ENCODE measurements around the gene SLC6A13. TPM values are rescaled to one million over a fixed set of nuclear protein-coding genes. Genes with fewer than 3 reads are reported as not detected.

The SLC6A13 gene
- total and polyA plus RNA-seq, 8 donors = not detected

DNA sequence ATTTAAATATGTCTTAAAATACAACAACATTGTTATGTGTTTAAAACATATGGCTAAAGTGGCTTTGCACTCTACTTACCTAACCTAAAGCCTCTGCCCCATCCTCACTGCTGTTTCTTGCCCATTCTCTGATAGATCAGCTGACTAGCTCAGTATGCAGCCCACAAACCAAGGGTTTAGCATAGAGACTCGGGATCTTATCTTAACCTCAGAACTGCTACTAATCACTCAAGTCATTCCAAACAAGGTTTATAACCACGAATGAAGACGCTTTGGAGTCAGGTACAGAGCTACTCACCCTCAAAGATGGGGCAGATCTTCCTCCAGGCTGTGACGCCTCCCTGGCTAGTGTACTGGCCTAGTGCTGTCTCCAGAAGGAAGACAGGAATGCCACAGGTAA is 19.3 kb downstream of the SLC6A13 start:
- 34 to 47% (median 40%) methylated on average over 4 of the region's 4 CpGs for WGBS, 5 donors
- intact Hi-C loops (cut with DNase I; ENCODE audit: low total_unique reads) = no loop called here
- TF ChIP-seq EP300 (IDR thresholded peaks at IDR 0.05) (no peak), POLR2A (IDR thresholded peaks at IDR 0.05) (no peak), POLR2AphosphoS5 (IDR thresholded peaks at IDR 0.05) (no peak)
- TF ChIP-seq, protein P1, sequence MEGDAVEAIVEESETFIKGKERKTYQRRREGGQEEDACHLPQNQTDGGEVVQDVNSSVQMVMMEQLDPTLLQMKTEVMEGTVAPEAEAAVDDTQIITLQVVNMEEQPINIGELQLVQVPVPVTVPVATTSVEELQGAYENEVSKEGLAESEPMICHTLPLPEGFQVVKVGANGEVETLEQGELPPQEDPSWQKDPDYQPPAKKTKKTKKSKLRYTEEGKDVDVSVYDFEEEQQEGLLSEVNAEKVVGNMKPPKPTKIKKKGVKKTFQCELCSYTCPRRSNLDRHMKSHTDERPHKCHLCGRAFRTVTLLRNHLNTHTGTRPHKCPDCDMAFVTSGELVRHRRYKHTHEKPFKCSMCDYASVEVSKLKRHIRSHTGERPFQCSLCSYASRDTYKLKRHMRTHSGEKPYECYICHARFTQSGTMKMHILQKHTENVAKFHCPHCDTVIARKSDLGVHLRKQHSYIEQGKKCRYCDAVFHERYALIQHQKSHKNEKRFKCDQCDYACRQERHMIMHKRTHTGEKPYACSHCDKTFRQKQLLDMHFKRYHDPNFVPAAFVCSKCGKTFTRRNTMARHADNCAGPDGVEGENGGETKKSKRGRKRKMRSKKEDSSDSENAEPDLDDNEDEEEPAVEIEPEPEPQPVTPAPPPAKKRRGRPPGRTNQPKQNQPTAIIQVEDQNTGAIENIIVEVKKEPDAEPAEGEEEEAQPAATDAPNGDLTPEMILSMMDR (IDR thresholded peaks at IDR 0.05) = no peak

DNA sequence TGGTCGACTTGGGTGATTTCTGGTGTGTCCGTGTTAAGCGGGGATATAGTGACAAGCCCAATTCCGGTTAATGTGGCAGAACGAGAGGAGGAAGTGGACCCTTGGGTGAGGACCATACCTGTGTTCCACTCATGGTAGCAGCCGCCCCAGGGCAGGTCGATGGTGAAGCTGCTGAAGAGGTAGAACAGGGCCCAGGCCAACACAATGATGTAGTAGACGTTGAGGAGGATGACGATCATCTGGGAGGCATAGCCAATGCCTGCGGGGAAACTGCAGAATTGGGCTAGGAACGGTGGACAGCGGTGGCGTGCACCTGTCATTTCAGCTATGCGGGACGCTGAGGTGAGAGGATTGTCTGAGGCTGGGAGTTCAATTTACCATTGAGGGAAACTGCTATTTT is 20.1 kb downstream of the SLC6A13 start:
- WGBS, 5 donors = 90 to 95% (median 93%) methylated on average over 15 of the region's 15 CpGs
- TF ChIP-seq, protein P1 (IDR thresholded peaks at IDR 0.05) = no peak
- TF ChIP-seq POLR2AphosphoS5 (IDR thresholded peaks at IDR 0.05) = no peak
- no peak for TF ChIP-seq EP300 (IDR thresholded peaks at IDR 0.05)
- TF ChIP-seq POLR2A (IDR thresholded peaks at IDR 0.05) = no peak

More for the DNA sequence above, 19.3 kb downstream of the SLC6A13 start:
- Histone ChIP-seq H3K36me3 (no peaks in the 10 kb centered on the region), H3K4me3 (no peak overlapping the region), H3K27ac (no peak overlapping the region), H3K27me3 (peaks cover 0 to 11% (median 0%) of the 10 kb centered on the region in 3 donors), H3K9me3 (peaks cover 0 to 23% (median 14%) of the 10 kb centered on the region in 4 donors), H3K4me1 (no peaks in the 10 kb centered on the region)
- no peak for DNase-seq

DNA sequence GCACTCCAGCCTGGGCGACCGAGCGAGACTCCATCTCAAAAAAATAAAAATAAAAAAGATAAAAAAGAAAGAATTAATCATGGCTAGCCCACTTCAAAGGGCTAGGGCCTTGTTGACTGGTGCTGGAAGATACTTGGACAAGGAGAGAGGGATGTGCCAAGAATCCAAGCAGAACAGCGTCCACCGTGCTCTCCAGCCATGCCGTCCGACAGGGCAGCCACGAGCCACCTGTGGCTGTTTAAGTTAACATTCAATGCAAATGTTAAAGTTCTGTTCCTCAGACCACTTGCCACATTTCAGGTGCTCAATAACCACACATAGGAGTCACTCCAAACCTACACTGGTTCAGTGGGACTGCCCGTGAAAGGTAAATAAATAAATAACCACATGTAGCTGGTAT is 21.4 kb downstream of the SLC6A13 start:
- intact Hi-C loops (cut with DNase I; ENCODE audit: low total_unique reads) = no loop called here
- 92 to 94% (median 92%) methylated on average over 9 of the region's 9 CpGs for WGBS, 5 donors
- H3K27ac ChIP-seq = no peak overlapping the region

More for the DNA sequence above, 20.1 kb downstream of the SLC6A13 start:
- Histone ChIP-seq H3K9me3 (peaks cover 0 to 15% (median 8%) of the 10 kb centered on the region in 4 donors), H3K4me1 (no peaks in the 10 kb centered on the region), H3K27me3 (peaks cover 0 to 12% (median 0%) of the 10 kb centered on the region in 3 donors), H3K36me3 (no peaks in the 10 kb centered on the region), H3K27ac (no peak overlapping the region), H3K4me3 (no peak overlapping the region)
- intact Hi-C loops (cut with DNase I; ENCODE audit: low total_unique reads) = no loop called here
- DNase-seq = no peak

DNA sequence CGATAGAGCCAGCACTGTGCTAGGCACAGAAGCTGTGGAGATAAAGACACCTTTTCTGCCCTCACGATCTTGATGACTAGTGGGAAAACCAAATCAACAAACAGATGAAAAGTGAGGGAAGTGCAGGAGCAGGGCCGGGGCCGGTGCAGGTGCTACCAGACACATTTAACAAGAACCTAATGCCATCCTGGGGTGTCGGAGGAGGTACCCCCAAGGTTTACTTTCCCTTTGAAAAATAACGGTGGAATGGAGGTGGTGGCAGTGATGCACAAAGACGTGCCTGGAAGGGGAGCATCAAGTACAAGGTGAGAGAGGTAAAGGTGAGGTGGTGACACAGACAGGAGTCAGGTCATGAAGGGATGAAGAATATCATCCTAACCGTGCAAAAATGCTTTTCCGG is 22.1 kb downstream of the SLC6A13 start:
- Histone ChIP-seq H3K4me3 (no peak overlapping the region), H3K27me3 (peaks cover 0 to 23% (median 0%) of the 10 kb centered on the region in 3 donors), H3K27ac (no peak overlapping the region), H3K9me3 (peaks cover under 1 to 20% (median 15%) of the 10 kb centered on the region in 4 donors), H3K36me3 (no peaks in the 10 kb centered on the region), H3K4me1 (no peaks in the 10 kb centered on the region)
- WGBS, 5 donors = 84 to 89% (median 88%) methylated on average over 9 of the region's 9 CpGs
- intact Hi-C loops (cut with DNase I; ENCODE audit: low total_unique reads) = no loop called here
- DNase-seq = no peak
- TF ChIP-seq EP300 (IDR thresholded peaks at IDR 0.05) (no peak), POLR2A (IDR thresholded peaks at IDR 0.05) (no peak), POLR2AphosphoS5 (IDR thresholded peaks at IDR 0.05) (no peak)
- TF ChIP-seq, protein P1 (IDR thresholded peaks at IDR 0.05) = no peak

More for the DNA sequence above, 21.4 kb downstream of the SLC6A13 start:
- peaks cover 0 to 14% (median 10%) of the 10 kb centered on the region in 4 donors for H3K9me3 ChIP-seq
- H3K4me1 ChIP-seq = no peaks in the 10 kb centered on the region
- TF ChIP-seq, protein P1 (IDR thresholded peaks at IDR 0.05) = no peak
- no peak for TF ChIP-seq POLR2A (IDR thresholded peaks at IDR 0.05)
- no peak for TF ChIP-seq EP300 (IDR thresholded peaks at IDR 0.05)
- no peak for TF ChIP-seq POLR2AphosphoS5 (IDR thresholded peaks at IDR 0.05)
- no peak for DNase-seq
- H3K27me3 ChIP-seq = peaks cover 0 to 23% (median 0%) of the 10 kb centered on the region in 3 donors
- H3K4me3 ChIP-seq = no peak overlapping the region
- H3K36me3 ChIP-seq = no peaks in the 10 kb centered on the region
